A549 (cell line): ENCODE measurements around the gene GRIN2D. TPM values are rescaled to one million over a fixed set of nuclear protein-coding genes. Genes with fewer than 3 reads are reported as not detected.

Experiments used
- ATAC-seq, 2 experiments: fragments of 200-7000 bp in 1 of 2; fragments of >200 bp in 1 of 2; cut with Nextera tagmentation in 1 of 2; cut with Tn5 transposase in 1 of 2; 3 replicates each; pipeline versions ENCODE4 v1.8.0 to v1.9.1; 2018 to 2020; ENCODE audit warnings: mild to moderate bottlenecking in 1 of 2, moderate library complexity in 1 of 2
- CTCF ChIA-PET: fragments of 300-600 bp; sonication (Branson Sonifier 250); formaldehyde crosslinking; extraction: SDS; loops from one replicate; lab custom pipeline; 2021; ENCODE audit warnings: antibody characterized with exemption, inconsistent platforms; lab: Yijun Ruan, JAX
- POLR2A ChIA-PET: fragments of 350-600 bp; formaldehyde crosslinking; extraction: SDS; loops from one replicate; lab custom pipeline; 2021; ENCODE audit warnings: antibody characterized with exemption, inconsistent platforms; lab: Yijun Ruan, JAX
- DNase-seq, 2 experiments: peaks; one replicate each; pipeline versions ENCODE4 v3.0.0 to v3.0.0-alpha.2; 2011 to 2016; ENCODE audit warnings: low read depth in 1 of 2, low spot score in 1 of 2
- FAIRE-seq: peaks from 2 replicates; lab custom pipeline; 2011; peaks lifted over from hg19 to GRCh38; lab: Jason Lieb, UNC
- H3K27ac ChIP-seq, 2 experiments: fragments of >200 bp; sonication (Bioruptor Twin); formaldehyde crosslinking; 3 replicates each; pipeline ENCODE4 v1.5.1; 2016 to 2017
- H3K4me1 ChIP-seq: fragments of >200 bp; sonication (Bioruptor Twin); formaldehyde crosslinking; 3 replicates; pipeline ENCODE4 v1.6.1; 2016
- H3K4me2 ChIP-seq: fragments of >200 bp; sonication (Bioruptor Twin); formaldehyde crosslinking; 3 replicates; pipeline ENCODE4 v1.6.1; 2016
- H3K4me3 ChIP-seq: fragments of >200 bp; sonication (Bioruptor Twin); formaldehyde crosslinking; 3 replicates; pipeline ENCODE4 v1.5.1; 2016
- H3K9me3 ChIP-seq: fragments of >200 bp; sonication (Bioruptor Twin); formaldehyde crosslinking; 3 replicates; pipeline ENCODE4 v1.6.1; 2016
- CHD2 ChIP-seq: fragments of 150-350 bp; IDR thresholded peaks from 2 replicates; pipeline ENCODE4 v1.6.1; 2014; ENCODE audit warnings: low read length; ENCODE audit not compliant: partially characterized antibody
- EP300 ChIP-seq, 2 experiments: fragments of >200 bp; sonication (Bioruptor Twin); formaldehyde crosslinking; IDR thresholded peaks; 2 replicates in 1 of 2; 3 replicates in 1 of 2; pipeline ENCODE4 v1.6.1; 2016 to 2017
- FOSL2 ChIP-seq, 2 experiments: fragments of 450-650 bp in 1 of 2; fragments of >200 bp in 1 of 2; sonication (Bioruptor Twin) in 1 of 2; formaldehyde crosslinking; IDR thresholded peaks; 2 replicates each; pipeline versions ENCODE4 v1.5.0 to v1.6.1; 2016 to 2020; ENCODE audit warnings: mild to moderate bottlenecking in 1 of 2, moderate library complexity in 1 of 2
- HDAC2 ChIP-seq: fragments of 200-600 bp; sonication (generic); IDR thresholded peaks from 2 replicates; pipeline ENCODE4 v1.6.1; 2016
- HOXB13 ChIP-seq: fragments of 250-450 bp; sonication (Bioruptor Pico); IDR thresholded peaks from 2 replicates; pipeline ENCODE4 v1.5.0; 2020; ENCODE audit warnings: low read depth, mild to moderate bottlenecking, moderate library complexity
- JUN ChIP-seq, 2 experiments: fragments of >200 bp; sonication (Bioruptor Twin); formaldehyde crosslinking; IDR thresholded peaks; 2 replicates in 1 of 2; 3 replicates in 1 of 2; pipeline ENCODE4 v1.6.1; 2016 to 2017
- JUNB ChIP-seq: fragments of >200 bp; sonication (Bioruptor Twin); formaldehyde crosslinking; IDR thresholded peaks from 2 replicates; pipeline ENCODE4 v1.6.1; 2016
- MAFK ChIP-seq: fragments of 450-650 bp; IDR thresholded peaks from 2 replicates; pipeline ENCODE4 v1.6.1; 2014; ENCODE audit not compliant: partially characterized antibody
- MYC ChIP-seq: IDR thresholded peaks from 2 replicates; pipeline ENCODE4 v1.6.1; 2012; ENCODE audit warnings: mild to moderate bottlenecking, inconsistent platforms, low read length, improper control_type of control experiment, borderline replicate concordance
- NFE2L2 ChIP-seq: fragments of 150-350 bp; conservative IDR thresholded peaks from 2 replicates; pipeline ENCODE4 v1.6.1; 2014; ENCODE audit warnings: low read length
- NR3C1 ChIP-seq: fragments of >200 bp; sonication (Bioruptor Twin); formaldehyde crosslinking; IDR thresholded peaks from 3 replicates; pipeline ENCODE4 v1.6.1; 2017
- POLR2A ChIP-seq: IDR thresholded peaks from 2 replicates; pipeline ENCODE4 v1.6.1; 2012; ENCODE audit warnings: mild to moderate bottlenecking, low read length
- RAD21 ChIP-seq, 2 experiments: fragments of >200 bp in 1 of 2; sonication (Bioruptor Twin) in 1 of 2; formaldehyde crosslinking in 1 of 2; IDR thresholded peaks in 1 of 2; conservative IDR thresholded peaks in 1 of 2; 2 replicates in 1 of 2; 3 replicates in 1 of 2; pipeline ENCODE4 v1.6.1; 2012 to 2018; ENCODE audit warnings: inconsistent platforms in 1 of 2
- RNF2 ChIP-seq: fragments of 200-600 bp; sonication (generic); IDR thresholded peaks from 2 replicates; pipeline ENCODE4 v1.6.1; 2016; ENCODE audit warnings: low read depth, mild to moderate bottlenecking, antibody characterized with exemption, moderate library complexity, borderline replicate concordance
- SMC3 ChIP-seq: fragments of >200 bp; sonication (Bioruptor Twin); formaldehyde crosslinking; IDR thresholded peaks from 3 replicates; pipeline ENCODE4 v1.6.1; 2018; ENCODE audit warnings: inconsistent platforms
- ZC3H11A ChIP-seq: fragments of 450-650 bp; IDR thresholded peaks from 2 replicates; pipeline ENCODE4 v1.6.1; 2014; ENCODE audit warnings: antibody characterized with exemption, mild to moderate bottlenecking
- ZFP36 ChIP-seq: fragments of 450-650 bp; IDR thresholded peaks from 2 replicates; pipeline ENCODE4 v1.6.1; 2014; ENCODE audit warnings: borderline replicate concordance; ENCODE audit not compliant: partially characterized antibody
- WGBS: methylation state at CpG from one replicate; pipeline ENCODE4 v1.1.6; 2017; ENCODE audit errors: missing lambda C conversion rate; 5-methylcytosine and 5-hydroxymethylcytosine counted together
- polyA plus RNA-seq, 4 experiments: library from polyadenylated mRNA; depleted of rRNA in 3 of 4; stranded (reverse); fragments of >200 nt; fragmentation: RNase III in 1 of 4; extraction: RNeasy Plus Mini Kit Qiagen cat#74134 plus additional on column Dnase treatment in 1 of 4; gene quantifications; 2 replicates in 3 of 4; 3 replicates in 1 of 4; pipeline ENCODE4 v1.2.3, GENCODE V29; 2011 to 2017
- TF ChIP-seq, protein P1 (sequence below): fragments of 250-450 bp; sonication (Bioruptor Pico); IDR thresholded peaks from 2 replicates; pipeline ENCODE4 v1.5.0; 2021; ENCODE audit warnings: mild to moderate bottlenecking, moderate library complexity, borderline replicate concordance
- TF ChIP-seq, protein P2 (sequence below): IDR thresholded peaks from 2 replicates; pipeline ENCODE4 v1.6.1; 2012
- TF ChIP-seq, protein P3 (sequence below): fragments of 250-450 bp; sonication (Bioruptor Pico); IDR thresholded peaks from 2 replicates; pipeline ENCODE4 v1.5.0; 2020; ENCODE audit warnings: low read depth, mild to moderate bottlenecking, moderate library complexity
- TF ChIP-seq, protein P4 (sequence below): fragments of 450-650 bp; IDR thresholded peaks from 2 replicates; pipeline ENCODE4 v1.6.1; 2014; ENCODE audit warnings: antibody characterized with exemption
- TF ChIP-seq, protein P5 (sequence below): fragments of >200 bp; sonication (Bioruptor Twin); formaldehyde crosslinking; IDR thresholded peaks from 3 replicates; pipeline ENCODE4 v1.5.1; 2016

Gene GRIN2D
- polyA plus RNA-seq, 2 of the 4 experiments (the other 2 are of a cell fraction) = 2.6 to 6.3 TPM

DNA sequence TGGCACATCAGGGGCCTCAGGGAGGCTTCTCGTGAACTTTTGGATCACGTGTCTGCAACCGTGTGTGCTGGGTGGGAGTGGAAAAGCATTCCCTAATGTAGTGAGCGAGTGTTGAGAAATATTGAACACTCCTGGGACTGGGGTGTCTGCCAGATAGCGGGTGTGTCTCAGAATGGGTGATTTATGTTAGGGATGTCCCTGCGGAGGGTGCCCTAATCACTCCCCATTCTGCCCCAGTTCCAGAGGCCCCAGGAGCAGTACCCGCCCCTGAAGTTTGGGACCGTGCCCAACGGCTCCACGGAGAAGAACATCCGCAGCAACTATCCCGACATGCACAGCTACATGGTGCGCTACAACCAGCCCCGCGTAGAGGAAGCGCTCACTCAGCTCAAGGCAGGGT is 28.1 kb downstream of the GRIN2D start (continued):
- TF ChIP-seq, protein P1, sequence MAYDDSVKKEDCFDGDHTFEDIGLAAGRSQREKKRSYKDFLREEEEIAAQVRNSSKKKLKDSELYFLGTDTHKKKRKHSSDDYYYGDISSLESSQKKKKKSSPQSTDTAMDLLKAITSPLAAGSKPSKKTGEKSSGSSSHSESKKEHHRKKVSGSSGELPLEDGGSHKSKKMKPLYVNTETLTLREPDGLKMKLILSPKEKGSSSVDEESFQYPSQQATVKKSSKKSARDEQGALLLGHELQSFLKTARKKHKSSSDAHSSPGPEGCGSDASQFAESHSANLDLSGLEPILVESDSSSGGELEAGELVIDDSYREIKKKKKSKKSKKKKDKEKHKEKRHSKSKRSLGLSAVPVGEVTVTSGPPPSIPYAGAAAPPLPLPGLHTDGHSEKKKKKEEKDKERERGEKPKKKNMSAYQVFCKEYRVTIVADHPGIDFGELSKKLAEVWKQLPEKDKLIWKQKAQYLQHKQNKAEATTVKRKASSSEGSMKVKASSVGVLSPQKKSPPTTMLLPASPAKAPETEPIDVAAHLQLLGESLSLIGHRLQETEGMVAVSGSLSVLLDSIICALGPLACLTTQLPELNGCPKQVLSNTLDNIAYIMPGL = no peak

DNA sequence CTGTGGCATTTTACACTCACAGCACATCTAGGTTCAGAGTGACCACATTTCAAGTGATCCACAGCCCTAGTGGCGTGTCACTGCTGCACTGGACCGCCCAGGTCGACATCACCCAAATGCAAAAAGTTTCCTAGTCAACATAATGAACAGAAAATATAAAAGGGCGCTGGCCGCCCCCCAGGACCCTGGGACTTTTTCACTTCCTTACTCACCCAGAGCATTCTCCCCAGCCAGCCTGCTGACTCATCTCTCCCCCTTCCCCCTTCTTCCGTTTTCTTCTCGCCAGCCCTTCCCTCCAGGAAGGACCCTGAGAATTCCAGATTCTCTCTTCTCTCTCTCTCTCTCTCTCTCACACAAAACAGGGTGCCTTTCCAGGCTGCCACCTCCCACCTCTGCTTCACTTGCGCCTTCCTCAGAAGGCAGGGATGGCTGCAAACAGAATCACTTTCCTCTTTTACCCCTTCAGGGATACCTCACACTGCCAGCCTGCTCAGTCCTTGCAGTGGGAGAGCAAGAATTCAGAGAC is 31.3 kb downstream of the GRIN2D start:
- Histone ChIP-seq H3K4me3 (no peak overlapping the region), H3K27ac (peak overlapping the region; percentile 75 to 88), H3K4me2 (peak overlapping the region; percentile 65), H3K9me3 (no peaks in the 10 kb centered on the region), H3K4me1 (peaks cover 20% of the 10 kb centered on the region)
- peak; percentile 41 for TF ChIP-seq ZFP36
- TF ChIP-seq HDAC2 = no peak
- no peak for TF ChIP-seq NR3C1
- peak in 1 of 2 experiments; percentile 34; a peak in 1 of 5 replicates for TF ChIP-seq EP300 (IDR thresholded peaks at IDR 0.05)
- 0 out of 3 replicates have a peak, but pooled peaks have one; percentile 8 for TF ChIP-seq SMC3
- peak; percentile 78 for TF ChIP-seq NFE2L2
- TF ChIP-seq RNF2 = no peak
- TF ChIP-seq POLR2A = peak; percentile 20; the same call in 1 of the 2 replicates
- TF ChIP-seq MAFK = peak; percentile 84
- TF ChIP-seq HOXB13 = no peak
- TF ChIP-seq FOSL2 (IDR thresholded peaks at IDR 0.05) = peak; percentile 89
- TF ChIP-seq FOSL2 (CRISPR knock-in tag; IDR thresholded peaks at IDR 0.05) = peak; percentile 95
- TF ChIP-seq, protein P2, sequence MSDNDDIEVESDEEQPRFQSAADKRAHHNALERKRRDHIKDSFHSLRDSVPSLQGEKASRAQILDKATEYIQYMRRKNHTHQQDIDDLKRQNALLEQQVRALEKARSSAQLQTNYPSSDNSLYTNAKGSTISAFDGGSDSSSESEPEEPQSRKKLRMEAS = no peak; the same call in 1 of the 2 replicates
- TF ChIP-seq JUNB = peak; percentile 37
- TF ChIP-seq, protein P1 = no peak
- TF ChIP-seq, protein P3, sequence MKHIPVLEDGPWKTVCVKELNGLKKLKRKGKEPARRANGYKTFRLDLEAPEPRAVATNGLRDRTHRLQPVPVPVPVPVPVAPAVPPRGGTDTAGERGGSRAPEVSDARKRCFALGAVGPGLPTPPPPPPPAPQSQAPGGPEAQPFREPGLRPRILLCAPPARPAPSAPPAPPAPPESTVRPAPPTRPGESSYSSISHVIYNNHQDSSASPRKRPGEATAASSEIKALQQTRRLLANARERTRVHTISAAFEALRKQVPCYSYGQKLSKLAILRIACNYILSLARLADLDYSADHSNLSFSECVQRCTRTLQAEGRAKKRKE (CRISPR knock-in tag) = no peak
- no peak for TF ChIP-seq ZC3H11A
- TF ChIP-seq, protein P4, sequence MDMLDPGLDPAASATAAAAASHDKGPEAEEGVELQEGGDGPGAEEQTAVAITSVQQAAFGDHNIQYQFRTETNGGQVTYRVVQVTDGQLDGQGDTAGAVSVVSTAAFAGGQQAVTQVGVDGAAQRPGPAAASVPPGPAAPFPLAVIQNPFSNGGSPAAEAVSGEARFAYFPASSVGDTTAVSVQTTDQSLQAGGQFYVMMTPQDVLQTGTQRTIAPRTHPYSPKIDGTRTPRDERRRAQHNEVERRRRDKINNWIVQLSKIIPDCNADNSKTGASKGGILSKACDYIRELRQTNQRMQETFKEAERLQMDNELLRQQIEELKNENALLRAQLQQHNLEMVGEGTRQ = no peak
- 0 out of 5 replicates have a peak, but pooled peaks have one; percentile 8 to 10 for TF ChIP-seq RAD21 (conservative IDR thresholded peaks at IDR 0.05 in 1 of 2, IDR thresholded peaks at IDR 0.05 in 1 of 2)
- TF ChIP-seq MYC = no peak
- peak; percentile 31 for TF ChIP-seq CHD2
- TF ChIP-seq JUN (IDR thresholded peaks at IDR 0.05) = peak; percentile 45 to 70; a peak in 2 of 5 replicates
- TF ChIP-seq, protein P5, sequence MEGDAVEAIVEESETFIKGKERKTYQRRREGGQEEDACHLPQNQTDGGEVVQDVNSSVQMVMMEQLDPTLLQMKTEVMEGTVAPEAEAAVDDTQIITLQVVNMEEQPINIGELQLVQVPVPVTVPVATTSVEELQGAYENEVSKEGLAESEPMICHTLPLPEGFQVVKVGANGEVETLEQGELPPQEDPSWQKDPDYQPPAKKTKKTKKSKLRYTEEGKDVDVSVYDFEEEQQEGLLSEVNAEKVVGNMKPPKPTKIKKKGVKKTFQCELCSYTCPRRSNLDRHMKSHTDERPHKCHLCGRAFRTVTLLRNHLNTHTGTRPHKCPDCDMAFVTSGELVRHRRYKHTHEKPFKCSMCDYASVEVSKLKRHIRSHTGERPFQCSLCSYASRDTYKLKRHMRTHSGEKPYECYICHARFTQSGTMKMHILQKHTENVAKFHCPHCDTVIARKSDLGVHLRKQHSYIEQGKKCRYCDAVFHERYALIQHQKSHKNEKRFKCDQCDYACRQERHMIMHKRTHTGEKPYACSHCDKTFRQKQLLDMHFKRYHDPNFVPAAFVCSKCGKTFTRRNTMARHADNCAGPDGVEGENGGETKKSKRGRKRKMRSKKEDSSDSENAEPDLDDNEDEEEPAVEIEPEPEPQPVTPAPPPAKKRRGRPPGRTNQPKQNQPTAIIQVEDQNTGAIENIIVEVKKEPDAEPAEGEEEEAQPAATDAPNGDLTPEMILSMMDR = no peak
- FAIRE-seq (peak; percentile 51), ATAC-seq (peak; percentile 90 to 93), DNase-seq (peak; percentile 87 to 92)
- 4% methylated on average over 8 of the region's 8 CpGs for WGBS
- CTCF ChIA-PET = interaction anchor here (0.6 kb wide), 1 partner anchor 184 kb away, joined by 3 read pairs; no protein-coding TSS in a partner anchor
- POLR2A ChIA-PET = interaction anchor here (0.7 kb wide), 1 partner anchor 62 kb away, joined by 9 read pairs; no protein-coding TSS in a partner anchor
